GM10248 (cell line): ENCODE measurements around the gene SMIM33.

Experiments
- CTCF ChIA-PET: fragments of 300-600 bp; sonication (Branson Sonifier 250); formaldehyde crosslinking; extraction: SDS; loops from one replicate; lab custom pipeline; 2021; ENCODE audit warnings: antibody characterized with exemption; lab: Yijun Ruan, JAX
- POLR2A ChIA-PET: fragments of 350-650 bp; sonication (Branson Sonifier 250); formaldehyde crosslinking; extraction: SDS; loops from one replicate; lab custom pipeline; 2020; ENCODE audit warnings: antibody characterized with exemption; lab: Yijun Ruan, JAX
- DNase-seq: peaks from one replicate; pipeline ENCODE4 v3.0.0; 2012; ENCODE audit errors: extremely low spot score
- TF ChIP-seq, protein P1 (sequence below): IDR thresholded peaks from 2 replicates; pipeline ENCODE4 v1.5.1; 2012; ENCODE audit warnings: mild to moderate bottlenecking, low read depth; ENCODE audit errors: extremely low read depth, missing control alignments, control extremely low read depth

SMIM33 gene

DNA sequence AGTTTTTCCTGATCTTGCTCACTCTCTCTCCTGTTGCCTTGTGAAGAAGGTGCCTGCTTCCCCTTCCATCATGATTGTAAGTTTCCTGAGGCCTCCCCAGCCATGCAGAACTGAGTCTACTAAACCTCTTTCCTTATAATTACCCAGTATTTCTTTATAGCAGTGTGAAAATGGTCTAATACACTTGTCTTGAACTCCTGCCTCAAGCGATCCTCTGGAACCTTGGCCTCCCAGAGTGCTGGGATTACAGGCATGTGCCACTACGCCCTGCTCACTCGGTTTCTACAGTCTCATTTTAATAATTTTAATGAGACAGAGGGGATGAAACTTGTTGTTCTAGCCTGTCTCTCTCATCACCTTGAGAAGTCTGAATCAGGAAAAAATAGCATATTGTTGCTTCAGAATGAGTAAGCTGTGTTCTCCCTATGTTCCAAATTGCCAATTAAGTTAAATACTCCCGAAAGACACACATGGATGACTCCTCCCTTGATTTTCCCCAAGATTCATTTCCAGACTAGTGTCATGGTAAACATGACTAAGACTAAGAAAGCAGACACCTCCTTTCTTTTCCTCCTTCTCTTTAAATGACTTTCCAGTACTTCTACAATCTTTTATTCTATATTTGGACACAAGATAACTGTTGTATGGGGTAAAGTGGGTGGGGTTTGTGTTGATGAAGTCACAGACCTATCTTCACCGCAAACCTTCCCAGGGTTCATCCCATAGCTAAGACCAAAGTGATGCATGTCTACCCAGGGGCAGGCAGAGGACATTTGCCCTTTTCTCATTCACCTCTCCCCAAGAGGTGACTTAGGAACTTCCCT lies 23.6 kb upstream of the SMIM33 start:
- POLR2A ChIA-PET, result interaction anchor here (0.6 to 1.8 kb wide), 2 partner anchors 12 to 264 kb away, joined by 6 read pairs; no protein-coding TSS in a partner anchor
- TF ChIP-seq, protein P1, sequence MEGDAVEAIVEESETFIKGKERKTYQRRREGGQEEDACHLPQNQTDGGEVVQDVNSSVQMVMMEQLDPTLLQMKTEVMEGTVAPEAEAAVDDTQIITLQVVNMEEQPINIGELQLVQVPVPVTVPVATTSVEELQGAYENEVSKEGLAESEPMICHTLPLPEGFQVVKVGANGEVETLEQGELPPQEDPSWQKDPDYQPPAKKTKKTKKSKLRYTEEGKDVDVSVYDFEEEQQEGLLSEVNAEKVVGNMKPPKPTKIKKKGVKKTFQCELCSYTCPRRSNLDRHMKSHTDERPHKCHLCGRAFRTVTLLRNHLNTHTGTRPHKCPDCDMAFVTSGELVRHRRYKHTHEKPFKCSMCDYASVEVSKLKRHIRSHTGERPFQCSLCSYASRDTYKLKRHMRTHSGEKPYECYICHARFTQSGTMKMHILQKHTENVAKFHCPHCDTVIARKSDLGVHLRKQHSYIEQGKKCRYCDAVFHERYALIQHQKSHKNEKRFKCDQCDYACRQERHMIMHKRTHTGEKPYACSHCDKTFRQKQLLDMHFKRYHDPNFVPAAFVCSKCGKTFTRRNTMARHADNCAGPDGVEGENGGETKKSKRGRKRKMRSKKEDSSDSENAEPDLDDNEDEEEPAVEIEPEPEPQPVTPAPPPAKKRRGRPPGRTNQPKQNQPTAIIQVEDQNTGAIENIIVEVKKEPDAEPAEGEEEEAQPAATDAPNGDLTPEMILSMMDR, result no peak
- peak; percentile 38 for DNase-seq

DNA sequence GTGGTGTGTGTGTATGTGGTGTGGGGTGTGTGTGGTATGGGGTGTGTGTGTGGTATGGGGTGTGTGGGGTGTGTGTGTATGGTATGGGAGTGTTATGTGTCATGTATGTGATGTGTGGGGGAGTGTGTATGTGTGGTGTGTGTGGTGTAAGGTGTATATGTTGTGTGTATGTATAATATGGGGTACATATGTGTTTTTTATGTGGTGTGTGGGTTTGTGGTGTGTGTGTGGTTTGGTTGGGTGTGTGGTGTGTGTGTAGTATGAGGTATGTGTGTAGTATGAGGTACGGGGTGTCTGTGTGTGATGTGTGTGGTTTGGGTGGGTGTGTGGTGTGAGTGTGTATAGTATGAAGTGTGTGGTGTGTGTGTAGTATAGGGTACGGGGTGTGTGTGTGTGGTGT lies 19.6 kb upstream of the SMIM33 start:
- TF ChIP-seq, protein P1, result no peak
- POLR2A ChIA-PET, result no interaction called here
- CTCF ChIA-PET, result no interaction called here
- DNase-seq, result no peak

More for the DNA sequence above, 23.6 kb upstream of the SMIM33 start:
- CTCF ChIA-PET, result interaction anchor here (0.8 to 3.2 kb wide), 7 partner anchors 8 to 84 kb away, joined by 3 to 14 read pairs (median 4); partner anchors contain the start of genes DNAJC18 and STING1

DNA sequence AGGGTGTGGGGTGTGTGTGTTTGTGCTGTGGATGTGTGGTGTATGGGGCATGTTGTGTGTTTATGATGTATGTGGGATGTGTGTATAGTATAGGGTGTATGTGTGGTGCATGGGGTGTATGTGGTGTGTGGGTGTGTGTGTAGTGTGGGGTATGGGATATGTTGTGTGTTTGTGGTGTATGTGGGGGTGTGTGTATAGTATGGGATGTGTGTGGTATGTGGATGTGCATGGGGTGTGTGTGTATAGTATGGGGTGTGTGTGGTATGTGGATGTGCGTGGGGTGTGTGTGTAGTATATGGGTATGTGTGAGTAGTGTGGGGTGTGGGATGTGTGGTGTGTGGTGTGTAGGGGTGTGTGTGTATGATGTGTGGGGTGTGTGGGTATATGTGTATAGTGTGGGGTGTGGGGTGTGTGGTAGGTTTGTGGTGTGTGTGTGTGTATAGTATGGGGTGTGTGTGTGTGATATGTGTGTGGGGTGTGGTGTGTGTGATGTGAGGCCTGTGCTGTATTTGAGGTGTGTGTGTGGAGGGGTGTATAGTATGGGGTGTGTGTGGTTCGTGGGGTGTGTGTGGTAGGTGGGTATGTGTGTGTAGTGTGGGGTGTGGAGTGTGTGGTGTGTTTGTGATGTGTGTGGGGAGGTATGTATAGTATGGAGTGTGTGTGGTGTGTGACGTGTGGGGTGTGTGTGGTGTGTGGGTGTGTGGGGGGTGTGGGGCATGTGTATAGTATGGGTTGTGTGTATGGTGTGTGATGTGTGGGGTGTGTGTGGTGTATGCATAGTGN lies 18.7 kb upstream of the SMIM33 start:
- TF ChIP-seq, protein P1, result no peak
- DNase-seq, result no peak
- POLR2A ChIA-PET, result no interaction called here
- CTCF ChIA-PET, result no interaction called here

DNA sequence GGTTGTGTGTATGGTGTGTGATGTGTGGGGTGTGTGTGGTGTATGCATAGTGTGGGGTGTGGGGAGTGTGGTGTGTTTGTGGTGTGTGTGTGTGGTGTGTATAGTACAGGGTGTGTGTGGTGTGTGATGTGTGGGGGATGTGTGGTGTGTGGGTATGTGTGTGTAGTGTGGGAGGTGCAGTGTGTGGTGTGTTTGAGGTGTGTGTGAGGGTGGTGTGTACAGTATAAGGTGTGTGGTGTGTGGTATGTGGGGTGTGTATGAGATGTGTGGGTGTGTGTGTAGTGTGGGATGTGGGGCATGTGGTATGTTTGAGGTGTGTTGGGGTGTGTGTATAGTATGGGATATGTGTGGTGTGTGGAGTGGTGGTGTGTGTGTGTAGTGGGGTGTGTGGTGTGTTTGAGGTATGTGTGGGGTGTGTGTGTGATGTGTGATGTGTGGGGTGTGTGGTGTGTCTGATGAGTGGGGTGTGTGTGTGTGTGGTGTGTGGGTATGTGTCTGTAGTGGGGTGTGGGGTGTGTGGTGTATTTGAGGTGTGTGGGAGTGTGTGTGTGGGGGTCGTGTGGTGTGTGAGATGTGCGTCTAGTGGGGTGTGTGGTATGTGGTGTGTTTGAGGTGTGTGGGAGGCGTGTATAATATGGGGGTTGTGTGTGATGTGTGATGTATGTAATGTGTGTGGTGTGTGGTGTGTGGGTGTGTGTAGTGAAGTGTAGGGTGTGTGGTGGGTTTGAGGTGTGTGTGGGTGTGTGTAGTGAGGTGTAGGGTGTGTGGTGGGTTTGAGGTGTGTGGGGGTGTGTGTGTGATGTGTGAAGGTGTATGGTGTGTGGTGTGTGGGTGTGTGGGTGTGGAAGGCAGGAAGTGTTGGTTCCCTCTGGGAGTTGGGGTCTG lies 16.9 kb upstream of the SMIM33 start:
- DNase-seq, result no peak
- POLR2A ChIA-PET, result interaction anchor here (0.8 kb wide), 1 partner anchor 14 kb away, joined by 4 read pairs; the partner anchor contains the start of gene DNAJC18
- TF ChIP-seq, protein P1, result no peak
- CTCF ChIA-PET, result no interaction called here

DNA sequence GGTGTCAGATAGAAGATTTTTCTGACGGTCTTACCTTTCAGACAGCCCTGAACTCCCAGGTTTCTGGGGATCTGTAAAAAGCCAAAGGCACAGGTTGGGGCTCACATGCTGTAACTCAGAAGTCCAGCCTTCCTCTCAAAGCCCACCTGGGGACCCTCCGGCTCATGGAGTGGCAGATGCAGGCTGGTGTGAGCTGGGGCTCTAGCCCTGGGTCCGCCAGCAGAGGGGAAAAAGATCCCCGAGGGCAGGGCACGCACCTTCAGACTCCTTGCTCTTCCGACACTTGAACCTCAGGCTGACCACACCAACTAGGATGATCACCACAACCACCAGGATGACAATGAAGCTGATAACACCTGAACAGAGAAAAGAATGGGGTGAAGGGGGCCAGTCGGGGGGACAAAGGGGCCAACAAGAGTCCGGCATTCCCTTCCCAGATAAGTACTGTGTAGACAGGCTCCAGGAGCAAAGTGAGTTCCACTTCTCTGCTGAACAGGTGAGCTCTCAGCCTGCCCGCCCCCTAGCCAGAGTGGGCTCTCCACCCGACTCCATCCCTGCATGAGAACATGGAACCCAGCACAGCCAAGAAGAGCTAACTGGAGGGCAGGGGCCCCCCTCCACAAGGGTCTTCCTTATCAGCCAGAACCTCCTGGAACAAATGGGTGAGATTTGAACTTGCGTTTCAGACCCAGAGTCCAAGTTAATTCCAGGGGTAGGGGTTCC lies 16.1 kb upstream of the SMIM33 start:
- CTCF ChIA-PET, result interaction anchor here (1.1 to 2.4 kb wide), 4 partner anchors 13 to 59 kb away, joined by 3 to 9 read pairs (median 4); no protein-coding TSS in a partner anchor
- TF ChIP-seq, protein P1, result no peak
- POLR2A ChIA-PET, result interaction anchor here (0.8 kb wide), 1 partner anchor 15 kb away, joined by 4 read pairs; the partner anchor contains the start of gene DNAJC18
- DNase-seq, result no peak
